ENCODE data around the gene UNC5C.

UNC5C gene

DNA sequence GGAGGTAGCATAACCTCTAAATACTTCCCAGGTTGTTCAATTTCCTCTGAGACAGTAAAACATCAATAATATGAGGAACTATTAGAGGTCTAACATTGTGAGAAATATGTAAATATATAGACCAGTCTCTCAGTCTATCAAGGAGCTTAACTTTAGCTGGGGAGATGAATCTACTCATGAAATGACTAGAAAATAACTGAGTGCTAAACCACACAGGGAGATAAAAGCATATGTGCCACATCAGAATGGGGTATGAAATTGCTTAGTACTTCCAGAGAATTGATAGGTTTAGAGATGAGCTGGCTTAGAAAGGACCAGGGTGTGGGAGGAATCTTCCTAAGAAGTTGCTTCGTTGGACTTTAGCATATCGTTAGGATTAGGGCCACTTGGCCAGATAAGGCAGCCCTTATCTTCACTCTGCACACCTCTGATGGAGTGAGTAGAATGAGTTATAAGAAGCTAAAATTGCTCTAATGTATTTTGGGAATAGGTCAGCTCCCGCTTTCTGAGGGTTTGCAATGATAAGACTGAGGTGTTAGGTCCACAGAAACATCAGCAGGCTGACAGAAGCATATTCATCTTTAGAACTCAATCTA lies 299.2 kb downstream of the UNC5C start:
- H3K9me3 ChIP-seq: no peaks in the 10 kb centered on the region
- no peaks in the 10 kb centered on the region for H3K27me3 ChIP-seq
- no peaks in the 10 kb centered on the region for H3K4me1 ChIP-seq
- DNase-seq: no peak
- TF ChIP-seq, protein P1, sequence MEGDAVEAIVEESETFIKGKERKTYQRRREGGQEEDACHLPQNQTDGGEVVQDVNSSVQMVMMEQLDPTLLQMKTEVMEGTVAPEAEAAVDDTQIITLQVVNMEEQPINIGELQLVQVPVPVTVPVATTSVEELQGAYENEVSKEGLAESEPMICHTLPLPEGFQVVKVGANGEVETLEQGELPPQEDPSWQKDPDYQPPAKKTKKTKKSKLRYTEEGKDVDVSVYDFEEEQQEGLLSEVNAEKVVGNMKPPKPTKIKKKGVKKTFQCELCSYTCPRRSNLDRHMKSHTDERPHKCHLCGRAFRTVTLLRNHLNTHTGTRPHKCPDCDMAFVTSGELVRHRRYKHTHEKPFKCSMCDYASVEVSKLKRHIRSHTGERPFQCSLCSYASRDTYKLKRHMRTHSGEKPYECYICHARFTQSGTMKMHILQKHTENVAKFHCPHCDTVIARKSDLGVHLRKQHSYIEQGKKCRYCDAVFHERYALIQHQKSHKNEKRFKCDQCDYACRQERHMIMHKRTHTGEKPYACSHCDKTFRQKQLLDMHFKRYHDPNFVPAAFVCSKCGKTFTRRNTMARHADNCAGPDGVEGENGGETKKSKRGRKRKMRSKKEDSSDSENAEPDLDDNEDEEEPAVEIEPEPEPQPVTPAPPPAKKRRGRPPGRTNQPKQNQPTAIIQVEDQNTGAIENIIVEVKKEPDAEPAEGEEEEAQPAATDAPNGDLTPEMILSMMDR (IDR thresholded peaks at IDR 0.05): no peak
- H3K36me3 ChIP-seq: peaks cover 10 to 19% (median 10%) of the 10 kb centered on the region in 3 donors
- no peak overlapping the region for H3K27ac ChIP-seq
- no peak overlapping the region for H3K4me3 ChIP-seq
- intact Hi-C loops (cut with DNase I; ENCODE audit: low total_unique reads): no loop called here

DNA sequence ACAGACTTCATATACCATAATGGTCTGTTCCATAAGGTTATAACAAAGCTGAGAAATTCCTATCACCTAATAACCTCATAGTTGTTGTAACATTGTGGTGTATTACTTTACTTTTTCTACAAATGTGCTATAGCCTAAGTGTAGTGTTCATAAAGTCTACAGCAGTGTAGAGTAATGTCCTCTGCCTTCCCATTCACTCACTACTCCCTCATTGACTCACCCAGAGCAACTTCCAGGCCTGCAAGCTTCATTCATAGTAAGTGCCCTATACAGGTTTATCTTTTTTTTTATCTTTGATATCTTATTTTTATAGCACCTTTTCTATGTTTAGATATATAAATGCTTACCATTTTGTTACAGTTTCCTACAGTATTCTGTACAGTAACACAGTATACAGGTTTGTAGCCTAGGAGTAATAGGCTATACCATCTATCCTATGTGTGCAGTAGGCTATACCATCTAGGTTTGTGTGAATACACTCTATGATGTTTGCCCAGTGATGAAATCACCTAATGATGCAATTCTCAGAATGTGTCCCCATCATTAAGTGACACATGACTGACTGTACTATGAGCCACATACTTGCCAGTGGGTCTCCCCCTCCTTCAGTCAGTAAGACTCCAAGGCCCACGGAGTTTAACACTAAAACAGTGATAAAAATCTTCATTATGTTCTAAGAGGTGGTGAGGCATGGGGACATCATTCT lies 299.9 kb downstream of the UNC5C start:
- Histone ChIP-seq H3K9me3 (no peaks in the 10 kb centered on the region), H3K36me3 (peaks cover 10 to 26% (median 10%) of the 10 kb centered on the region in 3 donors), H3K27me3 (no peaks in the 10 kb centered on the region), H3K4me3 (no peak overlapping the region), H3K4me1 (no peaks in the 10 kb centered on the region), H3K27ac (no peak overlapping the region)
- DNase-seq: no peak
- TF ChIP-seq, protein P1 (IDR thresholded peaks at IDR 0.05): no peak
- intact Hi-C loops (cut with DNase I; ENCODE audit: low total_unique reads): no loop called here

- intact Hi-C loops (cut with DNase I; ENCODE audit: low total_unique reads): no loop called here
- no peaks in the 10 kb centered on the region for H3K4me1 ChIP-seq
- H3K4me3 ChIP-seq: no peak overlapping the region
- TF ChIP-seq, protein P1 (IDR thresholded peaks at IDR 0.05): no peak
- no peaks in the 10 kb centered on the region for H3K27me3 ChIP-seq
- H3K27ac ChIP-seq: no peak overlapping the region
- H3K9me3 ChIP-seq: no peaks in the 10 kb centered on the region
- H3K36me3 ChIP-seq: peaks cover 10 to 27% (median 23%) of the 10 kb centered on the region in 3 donors
- DNase-seq: no peak
Measured at GRCh38 chr4:95243892-95244291, 304.9 kb downstream of the UNC5C start.

DNA sequence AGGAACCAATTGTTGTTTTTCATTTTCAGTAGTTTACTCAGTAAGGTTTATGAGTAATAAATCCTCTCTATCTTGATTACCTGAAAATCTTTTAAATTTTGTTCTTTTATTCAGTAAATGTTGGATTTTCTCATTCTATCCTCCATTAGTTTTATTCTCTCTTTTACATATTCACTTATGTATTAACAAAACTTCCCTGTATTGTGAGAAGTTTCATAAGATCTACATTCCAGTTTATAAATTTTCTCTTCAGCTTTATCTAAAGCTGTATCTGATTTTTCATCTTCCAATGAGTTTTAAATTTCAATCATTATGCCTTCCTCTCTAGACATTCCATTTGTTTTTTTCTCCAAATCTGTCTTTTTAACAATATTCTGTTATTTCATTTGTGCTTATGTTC lies 310.2 kb downstream of the UNC5C start:
- Histone ChIP-seq H3K4me1 (no peaks in the 10 kb centered on the region), H3K9me3 (no peaks in the 10 kb centered on the region), H3K27ac (no peak overlapping the region), H3K4me3 (no peak overlapping the region), H3K27me3 (no peaks in the 10 kb centered on the region), H3K36me3 (peaks cover 9 to 25% (median 10%) of the 10 kb centered on the region in 3 donors)
- intact Hi-C loops (cut with DNase I; ENCODE audit: low total_unique reads): no loop called here
- DNase-seq: no peak
- TF ChIP-seq, protein P1 (IDR thresholded peaks at IDR 0.05): no peak

GRCh38 chr4:95232358-95233156 lies 316.2 kb downstream of the UNC5C start:
- H3K27me3 ChIP-seq: no peaks in the 10 kb centered on the region
- H3K4me1 ChIP-seq: no peaks in the 10 kb centered on the region
- no peak overlapping the region for H3K4me3 ChIP-seq
- DNase-seq: no peak
- no peaks in the 10 kb centered on the region for H3K36me3 ChIP-seq
- intact Hi-C loops (cut with DNase I; ENCODE audit: low total_unique reads): no loop called here
- no peaks in the 10 kb centered on the region for H3K9me3 ChIP-seq
- TF ChIP-seq, protein P1 (IDR thresholded peaks at IDR 0.05): no peak
- H3K27ac ChIP-seq: no peak overlapping the region
